Dendritic cell treated with granulocyte-macrophage colony-stimulating factor and Interleukin-4, amounts not matched to agents 40 ng/mL and 50 ng/mL, for 4 days (primary cell): ENCODE data around the gene DCDC2.
"Not testable (repeated sequence)": the region's sequence is repeated elsewhere in the genome, so short reads cannot be mapped to it uniquely, and the experiment has no call there.

ENCODE experiments used
- H3K27ac Mint-ChIP-seq: one replicate; pipeline ENCODE4 v1.8.0; 2022; ENCODE audit warnings: mild to moderate bottlenecking, mixed read lengths
- H3K27me3 Mint-ChIP-seq: one replicate; pipeline ENCODE4 v1.8.0; 2022; ENCODE audit warnings: mild to moderate bottlenecking, mixed read lengths
- H3K36me3 Mint-ChIP-seq: one replicate; pipeline ENCODE4 v1.8.0; 2022; ENCODE audit warnings: low read depth, mixed read lengths
- H3K4me1 Mint-ChIP-seq: one replicate; pipeline ENCODE4 v1.8.0; 2022; ENCODE audit warnings: low read depth, mixed read lengths
- H3K4me3 Mint-ChIP-seq: one replicate; pipeline ENCODE4 v1.8.0; 2022; ENCODE audit warnings: mild to moderate bottlenecking, moderate library complexity, mixed read lengths
- H3K9me3 Mint-ChIP-seq: one replicate; pipeline ENCODE4 v1.8.0; 2022; ENCODE audit warnings: mixed read lengths
- intact Hi-C: fragments of 100-400 bp; cut with micrococcal nuclease; formaldehyde crosslinking; loops from one replicate; pipeline ENCODE4 v1.15.0; 2022

Gene DCDC2

DNA sequence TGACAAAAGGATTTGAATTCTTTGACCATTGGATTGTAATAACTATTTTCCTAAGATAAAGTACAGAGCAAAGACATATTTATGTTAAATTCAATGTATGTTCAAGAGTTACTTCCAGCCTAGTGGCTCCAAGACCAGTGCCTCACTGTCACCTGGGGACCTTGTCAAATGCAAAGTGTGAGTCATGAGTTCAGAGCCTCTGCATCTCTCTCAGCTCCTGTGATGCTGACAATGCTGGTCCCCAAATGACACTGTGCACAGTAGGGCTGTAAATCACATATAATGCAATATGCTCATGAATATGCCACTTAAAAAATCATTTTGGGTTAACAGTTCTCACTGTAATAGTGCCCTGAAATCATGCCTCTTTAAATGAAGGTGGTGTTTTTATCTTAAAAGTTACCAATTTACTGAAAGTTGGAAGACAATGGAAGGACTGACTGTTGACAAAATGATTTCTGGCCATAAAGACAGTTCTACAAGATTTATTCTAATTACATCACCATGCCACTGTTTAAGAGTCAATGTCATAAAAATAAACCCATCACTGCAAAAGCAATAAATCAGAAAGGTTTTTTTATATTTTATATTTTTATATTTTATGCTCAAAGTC, 169.8 kb downstream of the DCDC2 start:
- Mint-ChIP-seq H3K4me1 (no peaks in the 10 kb centered on the region), H3K9me3 (peaks cover 9% of the 10 kb centered on the region), H3K27ac (no peak overlapping the region), H3K27me3 (no peaks in the 10 kb centered on the region), H3K4me3 (no peak overlapping the region), H3K36me3 (no peaks in the 10 kb centered on the region)
- intact Hi-C loops = no loop called here

DNA sequence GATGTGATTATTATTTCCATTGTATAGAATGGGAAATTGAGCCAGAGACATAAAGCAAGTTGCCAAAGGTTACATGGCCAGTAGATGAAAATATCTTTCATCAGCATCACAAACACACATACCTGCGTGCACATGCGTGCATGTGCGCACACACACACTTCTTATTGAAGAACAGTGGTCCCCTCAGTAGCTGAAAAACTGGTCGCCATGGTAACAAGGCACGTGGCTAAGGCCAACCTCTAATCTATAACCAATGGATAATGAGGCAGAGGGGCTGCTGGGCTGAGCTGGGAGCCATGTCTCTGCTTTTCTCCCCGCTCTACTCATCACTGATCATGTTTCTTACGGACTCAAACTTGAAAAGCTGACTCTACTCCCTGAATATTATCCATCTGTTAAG, 171.5 kb downstream of the DCDC2 start:
- Mint-ChIP-seq H3K9me3 (peaks cover 17% of the 10 kb centered on the region), H3K36me3 (no peaks in the 10 kb centered on the region), H3K4me3 (no peak overlapping the region), H3K27me3 (no peaks in the 10 kb centered on the region), H3K27ac (no peak overlapping the region), H3K4me1 (no peaks in the 10 kb centered on the region)
- intact Hi-C loops = no loop called here

DNA sequence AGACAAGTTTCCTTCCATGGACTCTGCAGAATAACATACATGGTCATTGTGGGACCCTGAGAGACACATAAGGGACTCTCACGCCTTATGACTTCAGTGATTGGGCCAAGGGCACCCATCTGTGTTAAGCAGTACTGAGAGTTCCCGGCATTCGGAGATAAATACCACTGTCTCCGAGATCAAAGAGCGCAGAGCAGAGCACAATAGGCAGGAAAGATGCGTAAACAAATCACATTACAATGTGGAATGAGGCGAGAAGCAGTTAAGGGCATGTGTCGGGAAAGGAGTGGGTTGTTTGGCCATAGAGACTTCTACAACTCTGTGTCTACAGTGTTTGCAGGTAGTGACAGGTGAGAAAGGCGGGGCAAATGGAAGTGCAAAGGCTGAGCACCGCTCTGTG, 174.3 kb downstream of the DCDC2 start:
- Mint-ChIP-seq H3K27ac (no peak overlapping the region), H3K4me3 (no peak overlapping the region), H3K9me3 (peaks cover 17% of the 10 kb centered on the region), H3K4me1 (no peaks in the 10 kb centered on the region), H3K27me3 (no peaks in the 10 kb centered on the region), H3K36me3 (no peaks in the 10 kb centered on the region)
- intact Hi-C loops = no loop called here

DNA sequence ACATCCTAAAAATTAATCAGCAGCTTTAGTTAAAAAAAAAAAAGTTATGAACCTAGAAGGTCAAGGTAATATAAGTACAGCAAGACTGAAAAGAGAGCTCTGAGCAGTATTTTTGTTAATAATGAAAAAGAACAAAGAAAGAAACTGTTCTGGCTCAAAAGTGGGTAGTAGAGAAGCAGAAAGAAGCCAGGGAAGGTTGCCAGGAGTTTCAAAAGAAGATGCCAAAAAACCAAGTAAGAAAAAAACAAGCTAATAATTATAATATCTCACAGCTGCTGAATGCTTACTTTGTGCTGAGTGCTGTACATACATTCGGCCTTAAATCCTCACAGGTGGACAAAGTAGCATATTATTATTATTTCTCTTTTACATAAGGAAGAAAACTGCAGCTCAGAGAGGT, 200.0 kb downstream of the DCDC2 start:
- no peak overlapping the region for H3K4me3 Mint-ChIP-seq

DNA sequence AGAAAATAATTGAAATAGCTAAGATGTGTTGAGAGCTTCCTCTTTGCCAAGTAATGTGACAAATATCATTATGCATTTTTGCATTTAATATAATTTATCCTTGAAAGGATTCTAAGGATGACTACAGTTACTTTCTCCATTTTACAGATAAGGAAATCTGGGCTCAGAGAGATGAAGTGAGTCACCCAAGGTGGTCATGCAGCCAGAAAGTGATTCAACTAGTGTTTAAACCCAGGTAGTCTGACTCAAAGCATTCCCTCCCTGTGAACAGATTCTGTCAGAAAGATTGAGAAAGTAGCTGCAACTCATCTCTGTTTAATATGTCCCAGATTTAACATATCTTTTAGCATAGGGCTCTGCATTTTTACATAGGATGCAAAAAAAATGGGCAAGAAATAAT, 203.7 kb downstream of the DCDC2 start:
- no peaks in the 10 kb centered on the region for H3K9me3 Mint-ChIP-seq
- H3K36me3 Mint-ChIP-seq = no peaks in the 10 kb centered on the region
- H3K4me1 Mint-ChIP-seq = no peaks in the 10 kb centered on the region
- no peaks in the 10 kb centered on the region for H3K27me3 Mint-ChIP-seq
- intact Hi-C loops = no loop called here
- H3K4me3 Mint-ChIP-seq = no peak overlapping the region
- no peak overlapping the region for H3K27ac Mint-ChIP-seq

More for the DNA sequence above, 200.0 kb downstream of the DCDC2 start:
- Mint-ChIP-seq H3K9me3 (no peaks in the 10 kb centered on the region), H3K4me1 (no peaks in the 10 kb centered on the region), H3K27ac (no peak overlapping the region), H3K27me3 (no peaks in the 10 kb centered on the region), H3K36me3 (no peaks in the 10 kb centered on the region)
- intact Hi-C loops = no loop called here

DNA sequence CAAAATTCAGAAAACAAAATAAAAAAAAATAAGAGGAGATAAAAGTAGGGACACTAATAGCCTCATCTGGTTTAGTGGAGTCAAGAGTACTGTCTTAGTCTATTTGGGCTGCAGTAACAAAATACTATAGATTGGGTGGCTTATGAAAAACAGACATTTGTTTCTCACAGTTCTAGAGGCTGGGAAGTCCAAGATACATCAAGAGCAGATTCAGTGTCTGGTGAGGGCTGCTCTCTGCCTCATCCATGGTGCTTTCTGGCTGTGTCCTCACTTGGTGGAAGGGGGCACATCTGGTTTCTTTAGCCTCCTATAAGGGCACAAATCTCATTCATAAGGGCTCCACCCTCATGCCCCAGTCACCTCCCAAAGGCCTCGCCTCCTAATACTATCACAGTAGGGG, 205.8 kb downstream of the DCDC2 start:
- no peaks in the 10 kb centered on the region for H3K36me3 Mint-ChIP-seq

DNA sequence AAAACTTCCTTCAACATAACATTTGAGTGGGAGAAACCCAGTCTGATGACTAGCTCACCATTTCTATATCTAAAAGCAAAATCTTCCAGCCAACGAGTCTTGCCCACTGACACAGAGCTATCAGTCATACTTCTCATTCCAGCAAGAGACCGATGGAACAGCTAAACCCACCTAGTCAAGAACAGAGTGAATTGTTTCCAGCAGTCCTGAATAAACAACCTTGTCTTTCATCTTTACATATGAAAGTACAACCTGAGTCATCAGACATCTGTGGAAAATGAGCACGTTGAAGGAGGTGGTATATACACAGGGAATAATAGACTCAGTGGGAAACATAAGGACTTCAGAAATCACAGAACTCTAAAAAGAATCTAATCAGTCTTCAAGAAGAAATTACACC, 208.0 kb downstream of the DCDC2 start:
- Mint-ChIP-seq H3K36me3 (no peaks in the 10 kb centered on the region), H3K4me3 (no peak overlapping the region), H3K27me3 (no peaks in the 10 kb centered on the region), H3K9me3 (no peaks in the 10 kb centered on the region), H3K27ac (no peak overlapping the region), H3K4me1 (no peaks in the 10 kb centered on the region)
- intact Hi-C loops = no loop called here

More for the DNA sequence above, 205.8 kb downstream of the DCDC2 start:
- intact Hi-C loops = no loop called here
- H3K4me1 Mint-ChIP-seq = no peaks in the 10 kb centered on the region
- no peak overlapping the region for H3K27ac Mint-ChIP-seq
- H3K9me3 Mint-ChIP-seq = no peaks in the 10 kb centered on the region
- no peaks in the 10 kb centered on the region for H3K27me3 Mint-ChIP-seq
- H3K4me3 Mint-ChIP-seq = no peak overlapping the region

DNA sequence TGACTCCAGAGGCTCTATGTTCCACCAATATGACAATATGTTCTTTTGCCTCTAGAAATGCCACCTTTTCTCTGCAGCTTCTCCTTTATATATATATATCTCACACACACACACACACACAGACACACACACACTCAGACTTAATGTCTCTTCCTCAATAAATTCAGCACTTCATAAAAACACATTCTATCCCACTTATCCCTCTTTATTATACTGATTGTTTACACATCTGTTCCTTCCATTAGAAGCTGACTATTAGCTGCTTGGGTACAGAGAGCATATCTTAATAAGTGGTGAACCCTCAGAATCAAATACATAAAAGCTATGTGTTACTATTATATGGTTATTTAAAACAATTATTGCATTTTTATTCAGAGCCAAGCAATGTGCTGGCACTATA, 208.6 kb downstream of the DCDC2 start:
- Mint-ChIP-seq H3K36me3 (no peaks in the 10 kb centered on the region), H3K9me3 (no peaks in the 10 kb centered on the region), H3K4me1 (no peaks in the 10 kb centered on the region), H3K27me3 (no peaks in the 10 kb centered on the region), H3K27ac (no peak overlapping the region), H3K4me3 (no peak overlapping the region)
- intact Hi-C loops = no loop called here

DNA sequence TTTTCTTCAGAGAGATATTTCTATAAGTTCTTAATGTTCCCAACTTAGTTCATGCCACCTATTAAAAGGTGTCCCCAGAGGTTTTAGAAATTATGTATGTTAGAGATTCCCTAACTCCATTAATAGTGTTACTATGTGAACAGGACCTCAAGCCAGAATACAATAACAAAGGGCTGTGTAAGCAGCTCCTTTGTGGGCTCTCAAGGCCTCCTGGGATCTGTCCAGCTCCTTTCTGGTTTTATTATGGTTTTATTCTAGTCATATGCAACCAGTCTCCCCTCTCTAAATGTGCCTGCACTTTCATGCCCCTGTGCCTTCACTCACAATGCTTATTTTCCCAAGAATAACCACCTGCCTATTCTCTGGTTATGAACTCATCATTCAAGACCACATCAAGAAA, 209.2 kb downstream of the DCDC2 start:
- H3K27ac Mint-ChIP-seq = no peak overlapping the region
- H3K9me3 Mint-ChIP-seq = no peaks in the 10 kb centered on the region

DNA sequence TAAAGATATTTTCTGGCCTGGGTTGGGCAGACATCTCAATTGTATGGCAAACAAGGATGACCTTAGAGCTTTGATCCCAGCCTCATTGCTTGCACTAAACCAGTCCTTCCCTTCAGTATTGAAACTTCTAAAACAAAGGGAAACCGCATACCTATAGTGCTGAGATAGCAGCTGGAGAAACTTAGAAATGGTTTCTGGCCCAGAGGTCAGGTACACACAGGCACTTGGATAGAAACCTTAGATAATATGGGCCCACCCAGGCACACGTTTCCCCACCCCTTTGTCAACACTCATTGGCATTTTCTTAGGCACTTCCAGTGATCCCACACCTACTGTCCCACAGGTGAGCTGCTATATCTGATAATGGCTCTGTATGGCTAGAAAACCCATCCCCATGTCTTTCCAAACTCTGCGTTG, 209.7 kb downstream of the DCDC2 start:
- H3K9me3 Mint-ChIP-seq = no peaks in the 10 kb centered on the region
- intact Hi-C loops = no loop called here
- H3K27ac Mint-ChIP-seq = no peak overlapping the region
- no peaks in the 10 kb centered on the region for H3K36me3 Mint-ChIP-seq
- no peaks in the 10 kb centered on the region for H3K27me3 Mint-ChIP-seq
- no peaks in the 10 kb centered on the region for H3K4me1 Mint-ChIP-seq
- H3K4me3 Mint-ChIP-seq = no peak overlapping the region

More for the DNA sequence above, 209.2 kb downstream of the DCDC2 start:
- Mint-ChIP-seq H3K4me1 (no peaks in the 10 kb centered on the region), H3K4me3 (no peak overlapping the region), H3K27me3 (no peaks in the 10 kb centered on the region), H3K36me3 (no peaks in the 10 kb centered on the region)
- intact Hi-C loops = no loop called here

DNA sequence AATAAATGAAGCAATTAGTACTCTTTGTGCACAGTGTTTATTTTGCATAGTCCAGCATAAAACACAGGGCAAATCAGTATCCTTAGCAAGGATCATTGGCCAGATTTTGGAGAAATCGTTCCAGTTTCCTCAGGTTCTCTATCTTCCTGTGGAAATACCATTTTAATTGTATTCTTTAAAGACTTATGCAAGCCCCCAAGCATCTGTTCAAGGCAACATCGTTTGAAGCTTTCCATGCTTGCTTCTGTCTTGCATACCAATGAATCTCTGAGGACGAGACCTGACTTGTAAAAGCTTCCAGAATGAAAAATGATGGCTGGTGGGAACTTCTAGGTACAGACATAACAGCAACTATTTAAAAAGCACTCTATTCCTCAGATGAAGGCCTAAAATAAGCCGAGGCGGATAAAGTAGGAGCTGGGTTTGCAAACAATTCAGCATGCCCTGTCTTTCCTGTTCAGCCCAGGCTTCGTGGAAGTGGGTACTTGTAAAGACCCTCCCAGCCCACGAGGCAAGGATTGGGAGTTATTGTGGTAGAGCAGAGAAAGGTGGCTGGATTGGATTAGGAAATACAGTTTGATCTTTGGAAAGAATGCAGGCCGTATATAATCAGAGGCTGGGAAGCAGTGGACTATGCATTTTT, 210.2 kb downstream of the DCDC2 start:
- Mint-ChIP-seq H3K4me1 (no peaks in the 10 kb centered on the region), H3K27ac (no peak overlapping the region), H3K9me3 (no peaks in the 10 kb centered on the region), H3K27me3 (no peaks in the 10 kb centered on the region), H3K4me3 (no peak overlapping the region), H3K36me3 (no peaks in the 10 kb centered on the region)
- intact Hi-C loops = no loop called here

DNA sequence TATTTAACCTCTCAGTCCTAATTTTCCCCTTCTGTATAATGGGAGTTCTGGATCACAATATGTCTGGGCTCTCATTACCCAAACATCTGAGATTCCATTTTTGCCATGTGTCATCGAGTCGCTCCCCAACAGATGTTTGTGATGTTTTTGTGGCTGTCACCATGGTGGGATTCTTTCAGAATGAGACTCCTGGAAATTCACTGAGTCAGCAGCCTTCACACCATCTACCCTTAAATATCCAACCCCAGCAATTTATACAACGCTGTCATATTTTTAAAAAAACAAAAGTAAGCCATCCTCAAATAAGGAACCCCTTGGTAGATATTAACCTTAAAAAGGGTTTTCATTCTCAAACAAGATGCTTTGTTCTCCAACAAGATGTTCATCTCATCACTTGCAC, 211.0 kb downstream of the DCDC2 start:
- intact Hi-C loops = no loop called here
- H3K36me3 Mint-ChIP-seq = no peaks in the 10 kb centered on the region
- H3K4me3 Mint-ChIP-seq = no peak overlapping the region
- no peaks in the 10 kb centered on the region for H3K4me1 Mint-ChIP-seq
- H3K27me3 Mint-ChIP-seq = no peaks in the 10 kb centered on the region
- H3K27ac Mint-ChIP-seq = no peak overlapping the region
- H3K9me3 Mint-ChIP-seq = no peaks in the 10 kb centered on the region

DNA sequence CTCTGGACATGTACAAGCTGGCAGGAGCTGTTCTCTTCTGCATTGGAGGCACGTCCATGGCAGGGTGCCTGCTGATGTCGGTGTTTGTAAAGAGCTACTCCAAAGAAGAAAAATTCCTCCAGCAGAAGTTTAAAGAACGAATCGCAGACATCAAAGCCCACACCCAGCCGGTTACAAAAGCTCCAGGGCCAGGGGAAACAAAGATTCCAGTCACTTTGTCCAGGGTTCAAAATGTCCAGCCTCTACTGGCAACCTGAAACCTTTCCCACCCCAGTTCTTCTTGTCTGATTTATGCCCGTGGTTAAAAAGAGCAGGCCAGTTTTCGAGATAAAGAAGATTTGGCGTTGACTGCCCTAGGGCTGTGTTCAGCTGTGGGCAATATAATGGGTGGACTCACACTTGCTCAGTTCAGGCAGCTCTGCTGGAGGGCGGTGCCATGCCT, 212.1 kb downstream of the DCDC2 start:
- intact Hi-C loops = no loop called here
- Mint-ChIP-seq H3K9me3 (no peaks in the 10 kb centered on the region), H3K4me3 (no peak overlapping the region), H3K27ac (no peak overlapping the region), H3K4me1 (no peaks in the 10 kb centered on the region), H3K36me3 (no peaks in the 10 kb centered on the region), H3K27me3 (no peaks in the 10 kb centered on the region)

DNA sequence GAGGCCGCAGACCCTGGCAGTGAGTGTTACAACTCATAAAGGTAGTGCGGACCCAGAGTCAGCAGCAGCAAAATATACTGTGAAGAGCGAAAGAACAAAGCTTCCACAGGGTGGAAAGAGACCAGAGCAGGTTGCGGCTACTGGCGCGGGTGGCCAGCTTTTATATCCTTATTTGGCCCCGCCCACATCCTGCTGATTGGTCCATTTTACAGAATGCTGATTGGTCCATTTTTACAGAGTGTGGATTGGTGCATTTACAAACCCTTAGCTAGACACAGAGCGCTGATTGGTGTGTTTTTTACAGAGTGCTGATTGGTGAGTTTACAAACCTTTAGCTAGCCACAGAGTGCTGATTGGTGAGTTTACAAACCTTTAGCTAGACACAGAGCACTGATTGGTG, 215.1 kb downstream of the DCDC2 start:
- intact Hi-C loops, H3K9me3 Mint-ChIP-seq, H3K27ac Mint-ChIP-seq, H3K36me3 Mint-ChIP-seq, H3K27me3 Mint-ChIP-seq, H3K4me3 Mint-ChIP-seq, H3K4me1 Mint-ChIP-seq: not testable (repeated sequence)

DNA sequence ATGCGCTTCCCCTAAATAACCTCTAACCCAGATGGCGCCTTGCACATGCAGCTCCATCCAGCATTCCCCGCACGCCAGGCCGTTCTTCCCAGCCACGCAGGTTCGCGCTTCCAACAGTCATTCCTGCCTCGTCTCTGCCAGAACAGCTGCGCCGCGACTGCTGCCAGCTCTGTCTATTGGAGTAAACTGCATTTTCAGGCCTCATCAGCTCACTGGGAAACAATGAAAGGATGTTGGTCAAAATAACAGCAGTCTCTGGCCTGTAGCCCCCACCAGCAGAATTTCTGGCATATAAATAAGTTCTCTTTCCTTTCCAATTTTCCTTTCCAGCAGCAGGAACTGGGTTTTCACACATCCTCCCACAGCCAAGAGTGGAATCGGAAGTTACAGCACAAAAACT, 217.3 kb downstream of the DCDC2 start:
- Mint-ChIP-seq H3K27ac (no peak overlapping the region), H3K9me3 (peaks cover 9% of the 10 kb centered on the region), H3K4me3 (no peak overlapping the region), H3K36me3 (no peaks in the 10 kb centered on the region), H3K27me3 (no peaks in the 10 kb centered on the region), H3K4me1 (no peaks in the 10 kb centered on the region)
- intact Hi-C loops = no loop called here
